GM12878 (cell line): ENCODE results near the gene FBXO21. TPM values are rescaled to one million over a fixed set of nuclear protein-coding genes. Genes with fewer than 3 reads are reported as not detected.

Experiments used
- BCL11A ChIP-seq: IDR thresholded peaks from 2 replicates; pipeline ENCODE4 v1.6.1; 2011; ENCODE audit warnings: low read depth, low read length
- CREM ChIP-seq: IDR thresholded peaks from 2 replicates; pipeline ENCODE4 v1.6.1; 2014; ENCODE audit warnings: antibody characterized with exemption, low read depth
- CUX1 ChIP-seq: IDR thresholded peaks from 2 replicates; pipeline ENCODE4 v1.6.1; 2012; ENCODE audit warnings: improper control_type of control experiment, low read depth, low read length; ENCODE audit not compliant: insufficient replicate concordance
- EP300 ChIP-seq, 2 experiments: fragments of 150-350 bp in 1 of 2; IDR thresholded peaks; 2 replicates each; pipeline ENCODE4 v1.6.1; 2011 to 2012; ENCODE audit warnings: low read depth in 2 of 2, low read length in 2 of 2, borderline replicate concordance in 1 of 2, improper control_type of control experiment in 1 of 2, inconsistent platforms in 1 of 2; ENCODE audit not compliant: control insufficient read depth in 1 of 2
- EZH2 ChIP-seq: IDR thresholded peaks from 2 replicates; pipeline ENCODE4 v1.6.1; 2012; ENCODE audit warnings: low read depth, mild to moderate bottlenecking, control low read depth, inconsistent platforms, low read length, borderline replicate concordance; ENCODE audit not compliant: control insufficient read depth
- IKZF1 ChIP-seq: fragments of 450-650 bp; conservative IDR thresholded peaks from 2 replicates; pipeline ENCODE4 v1.6.1; 2017; ENCODE audit warnings: antibody characterized with exemption, mild to moderate bottlenecking
- MEF2A ChIP-seq: IDR thresholded peaks from 2 replicates; pipeline ENCODE4 v1.6.1; 2011; ENCODE audit warnings: low read depth, mild to moderate bottlenecking, low read length, moderate library complexity; ENCODE audit not compliant: insufficient read depth
- MYB ChIP-seq: fragments of 150-350 bp; IDR thresholded peaks from 2 replicates; pipeline ENCODE4 v1.6.1; 2014; ENCODE audit warnings: mild to moderate bottlenecking, low read depth, low read length, borderline replicate concordance
- NR2C1 ChIP-seq: fragments of 450-650 bp; IDR thresholded peaks from 2 replicates; pipeline ENCODE4 v1.6.1; 2017; ENCODE audit warnings: antibody characterized with exemption, mild to moderate bottlenecking, moderate library complexity
- POLR2A ChIP-seq: IDR thresholded peaks from 2 replicates; pipeline ENCODE4 v1.6.1; 2011; ENCODE audit warnings: low read depth, mild to moderate bottlenecking, low read length
- POU2F2 ChIP-seq: IDR thresholded peaks from 3 replicates; pipeline ENCODE4 v1.6.1; 2011; ENCODE audit warnings: low read depth, mild to moderate bottlenecking, low read length, borderline replicate concordance
- RAD21 ChIP-seq: IDR thresholded peaks from 2 replicates; pipeline ENCODE4 v1.6.1; 2011; ENCODE audit warnings: mild to moderate bottlenecking, low read depth, low read length, moderate library complexity; ENCODE audit not compliant: insufficient read depth
- SREBF2 ChIP-seq: IDR thresholded peaks from 2 replicates; pipeline ENCODE4 v1.6.1; 2012; ENCODE audit warnings: mild to moderate bottlenecking, low read length
- TBL1XR1 ChIP-seq: IDR thresholded peaks from 2 replicates; pipeline ENCODE4 v1.6.1; 2012; ENCODE audit warnings: low read depth, low read length, improper control_type of control experiment
- TCF3 ChIP-seq: IDR thresholded peaks from 2 replicates; pipeline ENCODE4 v1.6.1; 2012; ENCODE audit warnings: low read depth, mild to moderate bottlenecking, low read length, borderline replicate concordance; ENCODE audit not compliant: insufficient read depth
- WRNIP1 ChIP-seq: IDR thresholded peaks from 2 replicates; pipeline ENCODE4 v1.6.1; 2011; ENCODE audit warnings: low read depth, low read length, improper control_type of control experiment, borderline replicate concordance
- ZNF384 ChIP-seq: IDR thresholded peaks from 2 replicates; pipeline ENCODE4 v1.6.1; 2012; ENCODE audit warnings: low read depth, mild to moderate bottlenecking, low read length, improper control_type of control experiment, borderline replicate concordance
- ZNF687 ChIP-seq: fragments of 450-650 bp; IDR thresholded peaks from 2 replicates; pipeline ENCODE4 v1.6.1; 2017; ENCODE audit warnings: mild to moderate bottlenecking, moderate library complexity
- ZSCAN29 ChIP-seq: fragments of 450-650 bp; IDR thresholded peaks from 2 replicates; pipeline ENCODE4 v1.6.1; 2017; ENCODE audit warnings: mild to moderate bottlenecking, moderate library complexity
- ZZZ3 ChIP-seq: IDR thresholded peaks from 2 replicates; pipeline ENCODE4 v1.6.1; 2011; ENCODE audit warnings: low read depth; ENCODE audit not compliant: control insufficient read depth, insufficient read length
- polyA plus RNA-seq, 11 experiments: library from polyadenylated mRNA; depleted of rRNA in 4 of 11; unstranded in 6 of 11; stranded (reverse) in 5 of 11; fragments of >200 nt; fragmentation: Nextera tagmentation in 4 of 11; fragmentation: Illumina TruSeq in 1 of 11; extraction: Ambion mirVana in 4 of 11; extraction: Trizol in 1 of 11; gene quantifications; 1 replicate in 1 of 11; 2 replicates in 10 of 11; pipeline versions ENCODE4 v1.2.1 to v1.2.3, GENCODE V29; 2011 to 2016; ENCODE audit warnings: inconsistent platforms in 2 of 11, missing spikeins in 2 of 11, low read depth in 1 of 11
- total RNA-seq, 4 experiments: library from RNA; depleted of rRNA in 3 of 4; stranded (reverse); fragments of >200 nt in 3 of 4; fragmentation: Illumina TruSeq in 1 of 4; extraction: Trizol in 1 of 4; gene quantifications; 2 replicates each; pipeline versions ENCODE4 v1.2.1 to v1.2.3, GENCODE V29; 2013 to 2021
- TF ChIP-seq, protein P1 (sequence below): IDR thresholded peaks from 2 replicates; pipeline ENCODE4 v1.6.1; 2012; ENCODE audit warnings: low read length, inconsistent platforms

FBXO21 gene
- total and polyA plus RNA-seq, 10 of the 15 experiments (the other 5 are each of a cell fraction or from before 2014, with no cell fraction given) = 5.5 to 32.6 (median 18.9) TPM

DNA sequence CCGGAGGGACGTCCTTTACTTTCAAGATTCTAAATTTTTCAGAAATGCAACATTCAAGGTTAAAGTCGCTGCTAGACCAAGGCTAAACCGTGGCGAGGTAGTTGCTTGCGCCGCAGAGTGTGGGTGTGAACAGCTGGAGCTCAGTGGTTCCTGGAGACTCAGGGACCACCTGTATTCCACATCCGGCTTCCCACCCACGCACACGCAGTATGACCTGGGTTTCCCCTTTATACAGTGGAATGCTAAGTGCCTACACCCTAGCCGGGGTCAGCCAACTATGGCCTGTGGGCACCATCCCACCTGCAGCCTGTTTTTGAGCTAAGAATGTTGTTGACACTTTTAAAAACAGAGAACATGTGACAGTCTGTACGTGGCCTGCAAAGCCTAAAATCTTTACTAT lies 48.2 kb downstream of the FBXO21 start (continued):
- TF ChIP-seq BCL11A (peak; percentile 65; the same call in 1 of the 2 replicates), CREM (peak; percentile 68), POU2F2 (peak; percentile 77; the same call in 1 of the 3 replicates), NR2C1 (no peak), IKZF1 (peak; percentile 55), CUX1 (no peak), MEF2A (no peak), EZH2 (no peak), ZNF687 (0 out of 2 replicates have a peak, but pooled peaks have one; percentile 21), ZNF384 (no peak), MYB (no peak), RAD21 (no peak), SREBF2 (no peak), WRNIP1 (no peak), TCF3 (peak; percentile 97), POLR2A (no peak), EP300 (IDR thresholded peaks at IDR 0.05; ENCODE audit: borderline replicate concordance in 1 of 2, control insufficient read depth in 1 of 2, low read depth in 2 of 2, low read length in 2 of 2) (peak; percentile 72 to 86; a peak in 3 of 4 replicates), ZSCAN29 (no peak), TBL1XR1 (peak; percentile 90), ZZZ3 (no peak)
- TF ChIP-seq, protein P1, sequence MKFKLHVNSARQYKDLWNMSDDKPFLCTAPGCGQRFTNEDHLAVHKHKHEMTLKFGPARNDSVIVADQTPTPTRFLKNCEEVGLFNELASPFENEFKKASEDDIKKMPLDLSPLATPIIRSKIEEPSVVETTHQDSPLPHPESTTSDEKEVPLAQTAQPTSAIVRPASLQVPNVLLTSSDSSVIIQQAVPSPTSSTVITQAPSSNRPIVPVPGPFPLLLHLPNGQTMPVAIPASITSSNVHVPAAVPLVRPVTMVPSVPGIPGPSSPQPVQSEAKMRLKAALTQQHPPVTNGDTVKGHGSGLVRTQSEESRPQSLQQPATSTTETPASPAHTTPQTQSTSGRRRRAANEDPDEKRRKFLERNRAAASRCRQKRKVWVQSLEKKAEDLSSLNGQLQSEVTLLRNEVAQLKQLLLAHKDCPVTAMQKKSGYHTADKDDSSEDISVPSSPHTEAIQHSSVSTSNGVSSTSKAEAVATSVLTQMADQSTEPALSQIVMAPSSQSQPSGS = peak; percentile 58; the same call in 1 of the 2 replicates
